ENCODE results near the gene IRAG1. TPM values are rescaled to one million over a fixed set of nuclear protein-coding genes. Genes with fewer than 3 reads are reported as not detected.

Gene IRAG1
- not detected in 2 replicates for total RNA-seq

DNA sequence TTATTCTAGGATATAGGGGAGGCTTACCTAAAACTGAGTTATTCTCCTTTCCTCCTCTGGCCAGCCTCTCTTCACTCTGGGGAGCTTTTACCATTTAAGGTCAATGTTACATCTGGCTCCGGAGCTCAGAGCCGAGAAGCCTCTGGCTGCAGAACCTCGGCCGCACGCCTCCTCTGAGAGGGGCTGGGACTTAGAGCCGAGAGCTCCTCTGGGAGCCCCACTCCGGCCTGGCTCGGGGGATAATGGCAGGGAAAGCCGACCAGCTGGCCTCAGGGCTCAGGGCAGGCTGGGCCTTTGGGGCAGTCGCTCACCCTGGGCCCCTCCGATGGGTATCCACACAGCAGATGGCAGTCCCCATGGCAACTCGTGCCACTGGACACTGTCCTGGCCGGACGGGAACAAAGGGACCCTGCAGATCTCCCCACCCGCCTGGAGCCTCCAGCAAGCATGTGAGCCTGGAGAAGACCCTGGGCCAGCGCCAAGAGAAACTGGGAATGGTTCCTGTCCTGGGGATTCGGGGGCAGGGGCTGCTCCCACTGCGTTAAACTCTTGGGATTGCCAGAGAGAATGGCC lies at the start of gene IRAG1:
Gene IRAG1 (minus strand): TSS at position 247 of the 573 bp plus-strand sequence. CDS start 153 bp downstream, at position 94.
- intact Hi-C loops (cut with micrococcal nuclease), result no loop called here

- intact Hi-C loops (cut with micrococcal nuclease), result no loop called here
Observed at GRCh38 chr11:10742460-10743208, 49.1 kb upstream of the IRAG1 start.

GRCh38 chr11:10735481-10736475 lies 42.2 kb upstream of the IRAG1 start:
- intact Hi-C loops (cut with micrococcal nuclease), result loop anchor here (1.0 to 10.0 kb wide), 8 partner anchors 81 to 528 kb away; partner anchors contain the start of genes ADM and RNF141

GRCh38 chr11:10731064-10731680 lies 37.6 kb upstream of the IRAG1 start:
- intact Hi-C loops (cut with micrococcal nuclease), result loop anchor here (10.0 kb wide), 1 partner anchor 106 kb away; no protein-coding TSS in a partner anchor

DNA sequence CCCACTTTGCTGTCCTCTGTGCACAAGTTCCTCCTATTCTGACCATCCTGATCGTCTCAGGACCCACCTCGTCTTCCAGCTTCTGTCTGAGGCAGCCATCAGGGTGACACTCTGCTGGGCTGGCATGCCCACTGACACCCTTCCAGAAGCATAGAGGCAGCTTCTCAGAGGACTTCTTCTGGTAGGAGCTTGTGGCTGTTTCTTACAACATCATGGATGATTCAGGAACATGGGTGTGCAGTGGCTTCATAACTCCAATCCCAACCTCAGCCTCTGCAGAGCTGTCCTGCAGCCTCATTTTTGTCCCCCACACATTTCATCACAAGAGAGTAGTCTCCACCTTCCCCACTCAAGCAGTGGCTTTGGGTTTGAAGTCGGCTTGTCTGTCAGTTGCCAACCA lies 36.6 kb upstream of the IRAG1 start:
- intact Hi-C loops (cut with micrococcal nuclease), result loop anchor here (10.0 kb wide), 1 partner anchor 105 kb away; no protein-coding TSS in a partner anchor

DNA sequence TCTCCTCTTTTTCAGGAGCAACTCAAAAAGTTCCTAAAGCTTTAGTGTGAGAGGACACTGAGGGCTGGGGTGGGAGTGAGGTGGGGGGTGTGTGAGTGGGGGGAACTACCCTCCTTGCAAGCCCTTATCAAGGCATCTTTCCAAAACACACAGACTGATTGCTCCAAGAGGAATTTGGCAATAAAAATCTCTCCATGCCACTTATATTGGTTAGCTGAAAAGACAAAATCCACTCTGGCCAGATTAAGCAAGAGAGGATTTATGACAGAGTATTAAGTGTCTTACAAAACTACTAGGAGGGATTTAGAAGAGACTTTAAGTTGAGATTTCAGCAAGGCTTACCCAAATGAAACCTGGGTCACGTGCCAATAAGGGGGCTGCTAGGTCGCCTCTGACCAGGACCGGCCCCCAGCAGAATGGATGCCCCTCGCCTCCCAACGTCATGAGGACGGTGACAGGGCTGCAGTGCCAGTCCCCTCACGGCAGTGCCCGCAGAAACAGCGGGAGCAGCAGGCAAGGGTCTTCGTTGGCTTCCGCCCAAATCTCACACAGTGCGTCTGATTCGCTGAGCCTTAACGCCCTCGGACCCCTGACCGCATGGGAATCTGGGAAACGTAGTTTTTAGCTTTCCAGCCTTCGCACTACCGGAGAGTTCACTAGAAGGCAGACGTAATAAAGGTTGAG lies 35.4 kb upstream of the IRAG1 start:
- intact Hi-C loops (cut with micrococcal nuclease), result no loop called here

DNA sequence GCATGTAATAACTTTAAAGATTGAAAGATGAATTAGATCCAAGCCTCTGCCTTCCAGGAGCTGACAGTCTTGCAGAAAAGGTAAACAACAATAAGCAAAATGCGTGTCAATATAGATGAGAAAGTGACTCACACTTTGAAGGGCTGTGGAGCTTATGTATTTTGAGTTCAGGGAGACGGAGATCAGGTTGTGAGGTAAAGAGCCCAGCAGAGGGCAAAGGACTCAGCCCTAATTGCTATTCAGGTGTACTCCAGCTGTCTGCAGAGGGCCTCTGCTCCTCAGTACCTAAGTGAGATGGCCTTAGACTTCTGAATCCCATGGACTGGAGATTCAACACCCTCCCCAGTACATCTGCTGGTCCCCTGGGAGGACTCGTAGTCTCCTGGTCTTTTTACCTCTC lies 34.6 kb upstream of the IRAG1 start:
- intact Hi-C loops (cut with micrococcal nuclease), result no loop called here

- intact Hi-C loops (cut with micrococcal nuclease), result no loop called here
Observed at GRCh38 chr11:10727146-10727851, 33.7 kb upstream of the IRAG1 start.

DNA sequence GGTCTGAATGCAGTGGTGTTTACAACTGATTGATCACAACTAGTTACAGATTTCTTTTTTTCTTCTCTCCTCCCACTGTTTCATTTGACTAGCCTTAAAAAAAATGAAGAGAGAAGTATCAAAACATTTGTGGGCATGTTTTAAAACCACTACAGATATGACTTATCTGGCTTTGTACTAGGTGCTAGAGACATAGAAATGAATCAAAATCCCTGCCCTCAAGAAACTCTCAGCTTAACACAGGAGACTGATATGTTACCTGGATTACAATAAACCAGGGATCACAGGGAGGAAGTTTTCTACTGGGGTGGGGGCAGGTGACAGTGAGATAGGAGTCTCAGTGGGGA lies 32.3 kb upstream of the IRAG1 start:
- intact Hi-C loops (cut with micrococcal nuclease), result no loop called here

DNA sequence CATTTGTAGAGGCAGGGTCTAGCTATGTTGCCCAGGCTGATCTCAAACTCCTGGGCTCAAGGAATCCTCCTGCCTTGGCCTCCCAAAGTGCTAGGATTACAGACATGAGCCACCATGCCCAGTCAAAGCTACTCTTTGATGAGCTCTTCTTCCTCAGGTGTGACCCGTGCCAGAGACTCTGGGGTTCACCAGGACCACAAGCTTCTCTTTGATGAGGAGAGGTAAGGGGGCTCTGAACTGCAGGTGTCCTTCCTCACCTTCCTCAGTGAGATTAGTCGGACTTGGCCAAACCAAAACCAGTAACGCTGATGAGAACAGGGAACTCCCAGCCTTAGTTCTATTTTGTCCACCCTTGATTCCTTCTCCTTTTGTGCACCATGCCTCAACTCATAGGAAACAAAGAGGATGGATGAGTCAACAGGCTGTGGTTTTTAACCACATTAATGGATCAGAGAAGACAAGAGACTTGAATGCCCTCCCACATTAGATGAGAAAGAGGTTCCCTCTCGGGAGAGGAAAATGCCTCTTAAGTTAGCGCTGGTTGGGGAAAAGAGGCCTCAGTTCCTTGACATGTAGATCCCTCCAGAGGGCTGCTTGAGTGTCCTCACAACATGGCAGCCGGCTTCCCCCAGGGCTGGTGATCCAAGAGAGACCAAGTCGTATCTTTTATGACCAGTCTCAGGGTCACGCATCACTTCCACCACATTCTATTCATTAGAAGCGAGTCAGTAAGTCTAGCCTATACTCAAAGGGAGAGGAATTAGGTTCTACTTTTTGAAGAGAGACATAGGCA lies 31.8 kb upstream of the IRAG1 start:
- intact Hi-C loops (cut with micrococcal nuclease), result no loop called here

- intact Hi-C loops (cut with micrococcal nuclease), result no loop called here
Observed at GRCh38 chr11:10722307-10722706, 28.8 kb upstream of the IRAG1 start.

DNA sequence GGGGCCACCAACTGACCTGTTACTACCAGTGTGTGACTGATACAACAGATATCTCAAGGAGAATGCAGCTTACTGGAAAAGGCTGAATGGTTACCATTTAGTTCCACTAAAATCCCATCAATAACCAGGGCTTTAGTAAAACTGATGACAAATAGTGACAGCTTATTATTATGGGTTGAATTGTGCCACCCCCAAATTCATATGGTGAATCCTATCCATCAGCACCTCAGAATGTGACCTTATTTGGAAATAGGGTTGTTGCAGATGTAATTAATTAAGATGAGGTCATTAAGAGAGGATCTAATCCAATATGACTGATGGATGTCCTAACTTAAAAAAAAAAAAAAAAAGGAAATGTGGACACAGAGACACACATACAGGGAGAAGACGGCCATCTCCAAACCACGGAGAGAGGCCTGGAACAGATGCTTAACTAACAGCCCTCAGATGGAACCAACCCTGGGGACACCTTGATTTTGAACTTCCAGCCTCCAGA lies 27.4 kb upstream of the IRAG1 start:
- intact Hi-C loops (cut with micrococcal nuclease), result no loop called here

GRCh38 chr11:10719616-10720015 lies 26.1 kb upstream of the IRAG1 start:
- intact Hi-C loops (cut with micrococcal nuclease), result no loop called here

- intact Hi-C loops (cut with micrococcal nuclease), result no loop called here
Observed at GRCh38 chr11:10716543-10717259, 23.1 kb upstream of the IRAG1 start.

GRCh38 chr11:10716122-10716521 lies 22.6 kb upstream of the IRAG1 start:
- intact Hi-C loops (cut with micrococcal nuclease), result no loop called here

DNA sequence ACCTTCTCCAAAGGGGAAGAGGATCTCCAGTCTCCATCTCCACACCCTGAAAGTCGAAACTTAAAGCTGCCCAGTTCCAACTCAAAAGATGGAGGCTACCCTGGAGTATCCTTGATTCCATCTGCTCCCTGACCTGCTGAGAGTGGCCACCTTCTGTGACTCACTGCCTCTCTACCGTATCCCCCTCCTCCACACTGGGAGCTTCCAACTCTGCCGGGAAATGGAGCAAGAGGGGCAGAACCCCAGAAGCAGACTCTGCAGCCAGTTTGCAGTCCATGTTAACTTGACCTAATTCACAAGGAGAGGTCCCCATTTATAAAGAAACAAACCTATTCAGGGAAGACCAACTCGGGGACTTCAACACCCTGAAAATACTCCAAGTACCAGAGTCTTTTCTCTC lies 22.0 kb upstream of the IRAG1 start:
- intact Hi-C loops (cut with micrococcal nuclease), result no loop called here

DNA sequence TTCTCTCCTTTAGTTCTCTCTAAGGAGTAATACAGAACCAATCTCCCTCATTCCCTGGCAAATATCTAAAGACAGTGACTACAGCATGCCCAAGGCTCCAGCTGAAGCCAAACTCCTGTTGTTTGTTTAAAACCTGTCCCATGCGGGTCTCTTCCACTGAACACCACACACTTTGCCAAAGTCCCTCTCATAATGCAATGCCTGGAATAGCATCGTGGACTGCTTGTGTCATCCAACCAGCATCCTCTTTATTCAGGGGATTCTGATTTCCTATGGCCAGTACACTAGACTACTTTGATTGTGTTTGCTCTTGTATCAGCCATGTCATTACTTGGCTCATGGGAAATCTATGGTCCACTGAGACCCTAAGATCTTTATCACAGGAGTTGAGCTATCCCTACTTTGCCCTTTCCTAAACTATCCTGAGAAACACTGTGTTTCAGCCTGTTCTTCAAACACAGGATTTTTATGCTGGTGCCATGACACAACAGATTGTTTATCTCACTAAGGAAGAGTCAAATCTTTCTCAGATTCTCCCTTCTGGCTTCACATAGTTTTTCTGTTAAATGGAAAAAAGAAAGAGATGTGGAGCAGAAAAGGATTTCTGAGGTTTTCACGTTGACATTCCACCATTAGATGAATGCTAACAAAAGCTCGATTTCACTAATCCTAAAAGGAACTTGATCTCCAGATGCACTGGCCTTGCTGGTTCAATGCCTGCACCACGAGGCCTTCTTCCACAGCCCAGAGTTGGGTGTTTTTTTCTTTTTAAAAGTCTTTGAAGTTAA lies 15.9 kb upstream of the IRAG1 start:
- intact Hi-C loops (cut with micrococcal nuclease), result no loop called here

- intact Hi-C loops (cut with micrococcal nuclease), result no loop called here
Observed at GRCh38 chr11:10708131-10708530, 14.6 kb upstream of the IRAG1 start.
